GM21825 (cell line): ENCODE data around the gene TSFM.

Experiments
- ATAC-seq: cut with Tn5 transposase; IDR thresholded peaks from one replicate; pipeline ENCODE4 v1.9.1; 2021; ENCODE audit warnings: mild to moderate bottlenecking, moderate library complexity; ENCODE audit not compliant: unreplicated experiment

TSFM gene

DNA sequence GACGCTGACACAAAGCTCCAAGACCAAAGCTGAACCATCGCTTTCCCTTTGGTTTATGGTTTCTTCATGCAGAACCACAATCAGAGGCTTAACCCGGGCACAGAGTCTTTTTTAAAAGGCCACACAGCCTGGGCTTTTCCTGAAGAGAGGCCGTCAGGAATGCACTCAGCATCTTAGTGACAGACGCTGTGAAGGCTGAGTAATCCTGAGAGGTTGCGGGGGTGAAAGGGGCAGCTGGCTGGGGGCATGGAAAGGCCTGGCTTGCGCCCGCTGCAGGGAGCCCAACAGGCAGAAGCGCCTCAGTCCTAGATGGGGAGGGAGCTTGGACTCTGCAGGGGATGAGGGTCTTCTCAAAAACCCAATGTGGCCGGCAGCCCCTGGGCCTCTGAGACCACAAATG, 50.4 kb downstream of the TSFM start:
- no peak for ATAC-seq

GRCh38 chr12:57833672-57834071, 51.1 kb downstream of the TSFM start:
- ATAC-seq: no peak

- ATAC-seq: no peak
Observed at GRCh38 chr12:57834086-57834876, 51.7 kb downstream of the TSFM start.

DNA sequence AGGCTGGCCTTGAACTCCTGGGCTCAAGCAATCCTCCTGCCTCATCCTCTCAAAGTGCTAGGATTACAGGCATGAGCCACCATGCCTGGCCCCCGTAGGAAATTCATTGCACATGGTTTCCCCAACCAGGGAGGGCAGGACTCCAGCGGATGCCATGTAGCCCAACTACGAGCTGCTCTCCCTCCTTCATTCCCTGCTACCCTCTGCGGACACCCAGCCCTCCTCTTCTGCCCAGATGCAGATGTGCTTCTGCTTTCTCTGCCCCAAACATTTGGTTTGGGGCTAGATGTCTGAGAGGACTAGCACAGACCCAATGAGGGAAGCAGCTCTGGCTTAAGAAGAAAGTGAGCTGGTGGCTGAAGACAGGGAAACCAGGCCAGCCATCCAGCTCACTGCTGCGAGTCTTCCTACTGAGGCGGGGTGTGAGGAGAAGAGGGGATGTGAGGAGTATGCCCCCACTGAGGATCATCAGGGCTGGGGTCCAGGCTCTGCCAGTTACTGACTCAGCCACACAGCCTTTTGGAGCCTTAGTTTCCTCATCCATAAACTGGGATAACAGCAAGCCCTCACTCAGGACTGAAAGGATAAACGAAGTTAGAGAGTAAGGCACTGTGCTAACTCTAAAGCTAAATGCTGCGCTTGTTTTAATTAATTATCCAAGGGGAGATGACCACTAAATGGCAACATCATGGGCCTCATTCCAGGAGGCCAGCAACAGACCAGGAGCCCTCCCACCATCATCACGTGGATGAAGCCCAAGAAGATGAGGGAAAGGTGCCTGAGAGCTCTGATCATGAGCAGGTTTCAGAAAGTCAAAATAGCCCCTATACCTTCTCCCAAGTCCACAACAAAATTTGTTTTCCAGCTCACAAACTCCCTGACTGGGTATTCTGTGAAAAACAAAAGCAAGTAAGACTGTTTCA, 53.0 kb downstream of the TSFM start:
- ATAC-seq: no peak

DNA sequence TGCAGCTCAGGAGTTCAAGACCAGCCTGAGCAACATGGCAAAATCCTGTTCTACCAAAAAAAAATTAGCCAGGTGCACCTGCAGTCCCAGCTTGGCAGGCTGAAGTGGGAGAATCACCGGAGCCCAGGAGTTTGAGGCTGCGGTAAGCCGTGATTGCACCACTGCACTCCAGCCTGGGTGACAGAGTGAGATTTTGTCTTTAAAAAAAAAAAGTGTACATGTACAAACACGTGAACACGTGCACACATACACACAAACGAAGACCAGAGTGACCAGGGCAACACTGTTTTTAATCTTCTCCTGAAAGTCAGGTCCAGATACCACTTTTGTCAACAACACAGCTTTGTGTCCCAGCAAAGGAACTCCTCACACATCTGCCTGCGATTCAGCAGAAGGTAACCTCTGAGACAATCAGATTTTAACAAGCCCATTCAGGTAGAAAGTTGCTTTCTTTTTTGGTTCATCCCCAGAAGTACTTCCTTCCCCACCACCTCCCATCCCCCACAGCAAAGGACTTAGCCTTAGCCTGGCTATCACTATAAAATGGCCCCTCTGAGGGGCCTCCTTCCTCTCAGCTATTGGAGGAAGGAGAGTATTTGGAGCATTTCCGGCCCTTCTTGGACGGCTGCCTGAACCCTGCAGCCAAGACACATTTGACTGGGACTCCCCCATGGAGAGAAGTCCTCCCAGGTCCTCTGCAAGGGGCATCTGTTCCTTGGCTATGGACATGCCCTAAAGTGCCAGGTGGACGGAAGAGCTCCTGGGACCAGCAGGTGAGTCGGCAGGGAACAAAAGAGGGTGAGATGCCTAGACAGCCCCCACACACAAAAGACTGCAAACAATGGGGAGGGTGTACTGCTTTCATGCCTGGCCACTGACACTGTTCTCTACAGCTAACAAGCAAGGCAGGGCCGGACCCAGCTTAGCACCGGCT, 54.1 kb downstream of the TSFM start:
- peak; percentile 52 for ATAC-seq

DNA sequence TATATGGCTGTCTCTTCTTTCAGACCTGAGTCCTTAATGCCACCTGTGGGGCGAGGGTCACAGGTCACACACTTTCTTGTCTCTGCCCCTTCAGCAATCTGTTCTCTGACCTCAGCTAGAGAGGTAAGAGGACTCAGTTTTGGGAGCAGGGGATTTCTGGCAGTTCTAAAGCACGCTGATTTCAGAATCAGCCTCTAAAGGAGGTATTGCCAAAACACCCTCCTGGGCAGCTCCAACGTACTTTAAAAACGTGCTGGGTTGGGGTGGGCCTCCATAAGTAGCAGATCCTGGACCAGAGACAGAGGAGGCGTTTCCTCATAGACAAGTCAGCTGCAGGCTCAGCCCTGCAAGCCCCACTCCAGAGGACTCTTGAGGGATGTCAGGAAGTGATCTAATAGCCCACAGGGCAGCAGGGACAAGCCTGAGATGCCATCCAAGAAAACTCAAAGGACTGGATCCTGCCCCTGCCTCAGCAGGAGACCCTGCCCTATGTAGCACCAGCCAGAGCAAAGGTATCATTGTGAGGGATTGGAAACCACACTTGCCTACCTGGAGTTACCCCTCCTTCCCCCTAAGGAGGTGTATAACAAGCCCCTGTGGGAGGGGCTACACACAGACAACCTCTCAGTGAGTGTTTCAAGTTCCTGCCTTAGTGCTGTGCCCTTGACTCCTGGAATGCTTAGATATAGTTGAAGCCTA, 55.4 kb downstream of the TSFM start:
- peak; percentile 24 for ATAC-seq

GRCh38 chr12:57838594-57839302, 56.2 kb downstream of the TSFM start:
- no peak for ATAC-seq

- no peak for ATAC-seq
Observed at GRCh38 chr12:57839996-57840395, 57.4 kb downstream of the TSFM start.

DNA sequence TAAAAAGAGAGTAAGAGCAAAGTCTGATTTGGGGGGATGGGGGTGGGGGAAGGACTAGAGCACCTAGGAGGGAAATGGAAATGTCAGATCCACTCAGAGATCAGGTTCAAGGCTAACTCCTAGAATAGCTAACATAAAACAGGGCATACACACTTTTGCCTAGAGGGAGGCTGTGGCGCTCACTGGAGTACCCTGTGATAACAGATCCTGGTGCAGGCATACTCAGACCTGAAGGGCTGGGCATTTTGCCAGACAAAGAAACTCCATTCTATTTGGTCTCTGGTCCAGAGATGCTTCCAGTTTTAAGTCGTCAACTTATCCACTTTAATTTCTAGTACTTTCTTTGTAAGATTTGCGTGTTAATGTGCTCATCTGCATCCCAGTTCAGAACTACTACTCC, 58.1 kb downstream of the TSFM start:
- ATAC-seq: no peak

DNA sequence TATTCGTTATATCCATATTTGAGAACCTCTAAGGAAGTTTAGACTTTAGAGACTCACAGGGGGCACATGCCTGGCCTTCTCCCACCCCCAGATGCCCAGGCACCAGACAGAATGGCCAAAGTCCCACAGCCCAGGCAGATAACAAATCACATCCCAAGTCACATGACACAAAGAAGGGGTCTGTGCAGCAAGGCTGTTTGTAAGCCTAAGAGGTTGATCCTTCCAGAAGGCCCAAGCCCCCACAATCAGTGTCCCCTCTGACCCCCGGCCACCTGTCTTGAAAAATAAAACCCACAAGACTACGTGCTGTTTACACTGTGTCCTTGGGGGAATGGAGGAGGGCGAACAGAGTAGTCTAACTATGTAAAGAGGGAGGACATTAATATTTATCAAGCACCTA, 58.9 kb downstream of the TSFM start:
- ATAC-seq: no peak

DNA sequence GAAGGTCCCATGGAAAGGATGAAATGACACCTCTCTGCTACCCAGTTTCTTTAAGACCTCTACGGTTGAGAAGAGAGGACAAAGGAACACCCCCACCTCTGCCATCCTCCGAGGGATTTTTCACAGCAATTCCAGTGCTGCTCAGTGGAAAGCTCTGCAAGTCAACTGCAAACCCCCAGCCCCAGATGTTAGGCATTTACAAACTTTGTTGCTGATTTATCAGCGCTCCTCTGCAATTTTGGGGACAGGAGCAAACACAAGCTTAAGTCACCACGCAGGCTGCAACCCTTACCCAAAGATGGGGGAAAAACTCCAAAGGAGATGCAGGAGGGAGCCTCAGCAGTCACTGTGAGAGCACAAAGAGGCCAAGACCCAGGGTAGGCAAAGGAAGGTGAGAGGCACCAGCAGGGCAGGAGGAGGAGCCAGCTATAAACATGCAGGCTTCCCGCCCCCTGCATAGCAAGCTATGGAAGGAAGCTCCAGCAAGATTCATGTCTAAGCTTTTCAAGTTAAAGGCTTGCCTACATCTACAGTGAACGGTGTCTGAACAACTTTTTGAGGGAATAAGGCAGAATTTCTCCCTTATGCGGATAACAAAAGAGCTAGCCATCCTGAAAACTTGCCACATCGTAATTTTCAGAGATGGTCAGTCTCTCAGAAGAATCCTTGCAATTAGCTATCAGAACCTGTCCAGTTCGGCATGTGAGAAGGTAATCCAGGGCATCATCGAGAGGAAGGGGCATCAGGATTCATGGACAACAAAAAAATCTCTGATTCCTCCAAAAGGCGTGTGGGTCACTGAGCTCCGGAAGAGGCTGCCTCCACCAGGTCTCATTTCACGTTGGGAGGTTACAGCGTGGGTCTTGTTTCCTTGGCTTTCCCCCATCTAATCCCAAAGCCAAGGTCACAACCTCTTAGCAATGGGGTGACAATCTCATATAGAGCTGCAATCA, 60.0 kb downstream of the TSFM start:
- ATAC-seq: no peak

DNA sequence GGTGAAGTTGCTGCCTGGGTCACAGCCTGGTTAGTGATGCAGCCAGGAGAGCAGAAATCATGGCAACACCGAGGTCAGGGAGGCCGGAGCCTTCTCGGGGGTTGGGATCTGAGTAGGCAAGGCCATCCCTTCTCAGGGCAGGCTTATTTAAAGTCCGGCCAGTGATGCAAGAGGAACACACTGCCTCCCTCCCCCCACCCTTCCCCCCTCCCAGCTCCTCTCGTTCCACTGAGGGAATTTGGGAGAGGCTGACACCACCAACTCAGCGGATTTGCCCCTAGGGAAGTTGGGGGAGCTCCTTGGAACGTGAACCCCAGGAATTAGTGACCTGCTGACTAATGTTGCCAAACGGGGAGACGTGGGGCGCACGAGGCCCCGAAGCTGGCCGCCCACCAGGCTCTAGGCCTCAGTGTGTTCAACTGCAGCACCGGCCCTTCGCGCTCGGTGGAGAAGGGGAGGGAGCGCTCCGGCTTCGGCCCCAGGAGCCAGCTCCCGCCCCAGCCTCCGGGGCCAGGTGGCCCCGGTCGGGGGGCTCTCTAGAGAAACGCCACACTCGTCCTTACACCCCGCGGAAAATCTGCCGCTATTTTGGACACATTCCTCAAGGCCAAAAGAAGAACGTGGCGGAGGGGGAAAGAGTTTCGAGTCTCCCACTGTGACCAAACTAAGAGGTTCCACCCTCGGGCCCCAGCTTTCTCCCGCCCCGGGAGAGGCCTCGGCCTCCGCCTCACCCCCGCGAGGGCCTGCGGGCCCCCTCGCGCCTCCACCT, 62.3 kb downstream of the TSFM start:
- no peak for ATAC-seq

GRCh38 chr12:57845478-57846284, 63.1 kb downstream of the TSFM start:
- ATAC-seq: peak; percentile 27

DNA sequence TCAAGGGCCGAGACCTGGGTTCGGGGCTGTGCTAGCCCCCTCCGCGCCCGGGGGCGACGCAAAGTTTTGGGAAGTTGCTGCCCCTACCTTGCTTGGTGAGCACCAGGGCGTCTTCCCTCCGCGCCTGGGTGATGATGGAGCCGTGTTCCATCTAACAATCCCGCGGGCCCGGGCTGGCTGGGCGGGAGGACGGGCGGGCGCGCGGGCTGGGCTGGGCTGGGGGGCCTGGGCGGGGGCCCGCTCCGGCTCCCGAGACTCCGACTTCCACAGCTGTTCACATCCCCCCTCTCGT, 63.6 kb downstream of the TSFM start:
- ATAC-seq: no peak

- peak; percentile 43 for ATAC-seq
Observed at GRCh38 chr12:57846577-57847319, 64.2 kb downstream of the TSFM start, which contains the start of gene CTDSP2. Gene CTDSP2, minus strand, starts transcription at chr12:57846729. Its CDS starts 294 bp downstream, at chr12:57846435.
